GM19351 (cell line): ENCODE data around the gene SRCAP.

Source experiments
- ATAC-seq: cut with Tn5 transposase; IDR thresholded peaks from one replicate; pipeline ENCODE4 v1.9.1; 2021; ENCODE audit warnings: mild to moderate bottlenecking, moderate library complexity; ENCODE audit not compliant: unreplicated experiment

Gene SRCAP

DNA sequence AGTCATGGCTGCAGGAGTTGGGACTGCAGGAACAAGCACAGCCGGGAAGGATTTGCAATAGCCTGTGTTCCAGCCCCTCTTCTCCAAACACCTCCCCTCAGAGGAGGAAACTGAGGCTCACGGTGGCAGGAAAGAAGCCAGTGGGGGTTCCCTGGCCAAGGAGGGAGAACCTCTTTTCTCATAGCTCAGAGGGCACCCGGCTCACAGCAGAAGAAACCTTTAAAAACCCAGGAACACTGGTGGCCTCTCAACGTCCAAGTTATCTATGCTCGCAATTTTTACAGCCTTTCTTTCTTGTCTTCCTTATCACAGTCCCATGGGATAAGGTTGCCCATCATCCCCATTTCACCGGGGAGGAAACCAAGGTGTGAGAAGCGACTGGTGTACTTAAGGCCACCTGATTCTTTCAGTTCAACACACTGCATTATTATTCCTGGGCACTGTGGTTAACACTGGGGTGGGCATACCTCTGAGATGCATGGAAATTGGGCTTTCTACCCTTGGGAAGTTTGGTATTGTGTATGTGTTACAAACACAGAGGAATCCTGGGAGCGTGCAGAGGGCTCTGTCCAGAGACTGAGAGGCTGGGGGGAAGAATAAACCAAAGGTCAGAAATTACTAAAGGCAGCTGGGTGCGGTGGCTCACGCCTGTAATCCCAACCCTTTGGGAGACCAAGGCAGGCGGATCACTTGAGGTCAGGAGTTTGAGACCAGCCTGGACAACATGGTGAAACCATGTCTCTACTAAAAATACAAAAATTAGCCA lies 88.8 kb downstream of the SRCAP start:
- ATAC-seq, result no peak
